Vagina (tissue), 2 donors: ENCODE results near the gene CASTOR2. TPM values are rescaled to one million over a fixed set of nuclear protein-coding genes. Genes with fewer than 3 reads are reported as not detected.

Source experiments
- DNase-seq, 2 donors: peaks; one replicate each; pipeline ENCODE4 v3.0.0-alpha.2; 2017; ENCODE audit errors: extremely low spot score in 2 of 2
- H3K27ac ChIP-seq: fragments of 200-600 bp; sonication (generic); one replicate; pipeline ENCODE4 v1.5.1; 2019
- H3K27me3 ChIP-seq: fragments of 200-600 bp; sonication (generic); one replicate; pipeline ENCODE4 v1.5.1; 2019
- H3K36me3 ChIP-seq, 2 donors: fragments of 200-600 bp; sonication (generic); one replicate each; pipeline ENCODE4 v1.5.1; 2017 to 2019
- H3K4me1 ChIP-seq: fragments of 200-600 bp; sonication (generic); one replicate; pipeline ENCODE4 v1.5.1; 2019
- H3K4me3 ChIP-seq, 2 donors: fragments of 200-600 bp; sonication (generic); 1 replicate in 1 of 2; 2 replicates in 1 of 2; pipeline ENCODE4 v1.5.1; 2016 to 2019
- H3K9me3 ChIP-seq: fragments of 200-600 bp; sonication (generic); one replicate; pipeline ENCODE4 v1.5.1; 2019
- POLR2A ChIP-seq, 2 donors: fragments of 450-650 bp; IDR thresholded peaks; one replicate each; pipeline ENCODE4 v1.6.1; 2017; ENCODE audit warnings: antibody characterized with exemption in 2 of 2, mild to moderate bottlenecking in 2 of 2, moderate library complexity in 2 of 2
- POLR2AphosphoS5 ChIP-seq, 2 donors: sonication (generic); formaldehyde crosslinking; IDR thresholded peaks; one replicate each; pipeline ENCODE4 v1.9.0; 2017; ENCODE audit warnings: antibody characterized with exemption in 2 of 2, mild to moderate bottlenecking in 2 of 2, low read depth in 1 of 2; ENCODE audit not compliant: insufficient read depth in 1 of 2
- intact Hi-C: fragments of 100-400 bp; cut with DNase I; formaldehyde crosslinking; loops from one replicate; pipeline ENCODE4 v1.15.1; 2023
- total RNA-seq: library from RNA; depleted of rRNA; stranded (reverse); fragments of >200 nt; gene quantifications from one replicate; pipeline ENCODE4 v1.2.3, GENCODE V29; 2016
- TF ChIP-seq, protein P1 (sequence below), 3 experiments: fragments of 450-650 bp in 2 of 3; fragments of 200-600 bp in 1 of 3; sonication (generic) in 1 of 3; IDR thresholded peaks; one replicate each; pipeline ENCODE4 v1.5.1; 2017 to 2019; ENCODE audit warnings: antibody characterized with exemption in 3 of 3, mild to moderate bottlenecking in 2 of 3, moderate library complexity in 2 of 3

Gene CASTOR2
- total RNA-seq, 1 donor from 2014 or later, result 40.0 TPM

DNA sequence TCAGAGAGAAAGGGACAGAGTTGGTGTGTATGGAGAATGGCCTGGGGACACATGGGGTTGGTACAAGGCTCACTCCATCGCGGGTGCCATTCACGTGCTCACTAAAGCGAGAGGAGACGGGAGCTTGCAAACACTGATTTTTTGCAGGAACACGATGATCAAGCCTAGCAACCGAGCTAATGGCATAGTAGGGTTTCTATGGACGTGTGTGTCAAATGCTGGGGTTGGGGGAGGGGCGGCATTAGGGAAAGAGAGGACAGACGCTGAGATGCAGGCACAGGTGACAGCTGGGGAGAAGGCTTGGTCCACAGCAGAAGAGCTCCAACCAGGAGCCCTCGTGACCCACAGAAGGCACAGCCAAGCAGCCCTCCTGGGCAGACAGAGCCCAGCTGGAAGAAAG, 75.2 kb downstream of the CASTOR2 start:
- no peak overlapping the region for H3K27ac ChIP-seq
- intact Hi-C loops, result no loop called here
- TF ChIP-seq, protein P1, sequence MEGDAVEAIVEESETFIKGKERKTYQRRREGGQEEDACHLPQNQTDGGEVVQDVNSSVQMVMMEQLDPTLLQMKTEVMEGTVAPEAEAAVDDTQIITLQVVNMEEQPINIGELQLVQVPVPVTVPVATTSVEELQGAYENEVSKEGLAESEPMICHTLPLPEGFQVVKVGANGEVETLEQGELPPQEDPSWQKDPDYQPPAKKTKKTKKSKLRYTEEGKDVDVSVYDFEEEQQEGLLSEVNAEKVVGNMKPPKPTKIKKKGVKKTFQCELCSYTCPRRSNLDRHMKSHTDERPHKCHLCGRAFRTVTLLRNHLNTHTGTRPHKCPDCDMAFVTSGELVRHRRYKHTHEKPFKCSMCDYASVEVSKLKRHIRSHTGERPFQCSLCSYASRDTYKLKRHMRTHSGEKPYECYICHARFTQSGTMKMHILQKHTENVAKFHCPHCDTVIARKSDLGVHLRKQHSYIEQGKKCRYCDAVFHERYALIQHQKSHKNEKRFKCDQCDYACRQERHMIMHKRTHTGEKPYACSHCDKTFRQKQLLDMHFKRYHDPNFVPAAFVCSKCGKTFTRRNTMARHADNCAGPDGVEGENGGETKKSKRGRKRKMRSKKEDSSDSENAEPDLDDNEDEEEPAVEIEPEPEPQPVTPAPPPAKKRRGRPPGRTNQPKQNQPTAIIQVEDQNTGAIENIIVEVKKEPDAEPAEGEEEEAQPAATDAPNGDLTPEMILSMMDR (IDR thresholded peaks at IDR 0.05), result no peak
- TF ChIP-seq POLR2A (IDR thresholded peaks at IDR 0.05), result no peak
- TF ChIP-seq POLR2AphosphoS5 (IDR thresholded peaks at IDR 0.05; ENCODE audit: insufficient read depth in 1 of 2, low read depth in 1 of 2), result no peak

GRCh38 chr7:75040512-75040911, 76.0 kb downstream of the CASTOR2 start:
- Histone ChIP-seq H3K36me3 (no peaks in the 10 kb centered on the region), H3K27me3 (no peaks in the 10 kb centered on the region), H3K27ac (no peak overlapping the region), H3K4me1 (peaks cover 27% of the 10 kb centered on the region), H3K4me3 (no peak overlapping the region), H3K9me3 (no peaks in the 10 kb centered on the region)
- no peak for TF ChIP-seq POLR2A (IDR thresholded peaks at IDR 0.05)
- TF ChIP-seq POLR2AphosphoS5 (IDR thresholded peaks at IDR 0.05; ENCODE audit: insufficient read depth in 1 of 2, low read depth in 1 of 2), result no peak
- TF ChIP-seq, protein P1 (IDR thresholded peaks at IDR 0.05), result no peak
- intact Hi-C loops, result no loop called here
- no peak for DNase-seq

More for the DNA sequence above, 75.2 kb downstream of the CASTOR2 start:
- Histone ChIP-seq H3K4me1 (peaks cover 27% of the 10 kb centered on the region), H3K4me3 (no peak overlapping the region), H3K36me3 (no peaks in the 10 kb centered on the region), H3K9me3 (no peaks in the 10 kb centered on the region), H3K27me3 (no peaks in the 10 kb centered on the region)
- no peak for DNase-seq

GRCh38 chr7:75042286-75042685, 77.8 kb downstream of the CASTOR2 start:
- Histone ChIP-seq H3K27me3 (no peaks in the 10 kb centered on the region), H3K4me3 (no peak overlapping the region), H3K36me3 (no peaks in the 10 kb centered on the region), H3K4me1 (peaks cover 31% of the 10 kb centered on the region), H3K9me3 (no peaks in the 10 kb centered on the region), H3K27ac (peak overlapping the region; percentile 72)
- DNase-seq, result no peak
- TF ChIP-seq POLR2A (IDR thresholded peaks at IDR 0.05), result no peak
- TF ChIP-seq, protein P1 (IDR thresholded peaks at IDR 0.05), result no peak
- no peak for TF ChIP-seq POLR2AphosphoS5 (IDR thresholded peaks at IDR 0.05; ENCODE audit: insufficient read depth in 1 of 2, low read depth in 1 of 2)
- intact Hi-C loops, result no loop called here

DNA sequence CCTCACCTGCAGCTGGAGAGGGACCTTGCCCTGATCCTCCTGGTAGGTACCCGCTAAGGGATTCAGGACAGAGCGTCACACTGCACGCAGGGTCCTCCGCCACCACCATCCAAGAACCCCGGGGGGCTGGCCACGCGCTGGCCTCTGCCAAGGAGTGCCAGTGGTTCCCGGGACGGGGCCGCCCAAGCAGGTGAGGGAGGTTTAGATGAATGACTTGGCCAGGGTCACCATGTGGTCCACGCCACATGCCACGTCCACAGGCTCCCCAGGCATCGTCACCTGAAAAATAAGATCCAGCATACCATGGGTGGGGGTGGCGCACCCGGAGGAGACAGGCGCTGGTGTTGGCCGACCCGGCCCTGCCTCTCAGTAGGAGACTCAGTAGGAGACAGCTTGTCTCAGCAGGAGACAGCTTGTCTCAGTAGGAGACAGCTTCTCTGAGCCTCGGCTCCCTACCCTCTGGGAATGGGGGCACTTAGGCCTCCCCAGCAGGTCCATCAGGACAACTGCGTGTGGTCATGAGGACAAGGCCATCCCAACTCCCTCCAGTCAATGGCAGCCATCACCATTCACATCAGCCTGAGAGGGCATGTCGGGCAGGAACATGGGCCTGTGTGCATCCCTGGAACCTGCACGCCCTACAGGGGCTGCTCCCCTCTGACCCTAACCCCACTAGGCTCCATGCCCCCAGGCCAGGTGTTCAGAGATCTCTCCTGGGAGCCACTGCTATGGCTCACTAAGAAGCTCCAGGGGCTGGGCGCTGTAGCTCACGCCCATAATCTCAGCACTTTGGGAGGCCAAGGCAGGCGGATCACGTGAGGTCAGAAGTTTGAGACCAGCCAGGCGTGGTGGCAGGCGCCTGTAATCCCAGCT, 78.6 kb downstream of the CASTOR2 start:
- Histone ChIP-seq H3K27me3 (no peaks in the 10 kb centered on the region), H3K4me3 (no peak overlapping the region), H3K27ac (peak overlapping the region; percentile 72), H3K4me1 (peaks cover 31% of the 10 kb centered on the region), H3K9me3 (no peaks in the 10 kb centered on the region), H3K36me3 (no peaks in the 10 kb centered on the region)
- intact Hi-C loops, result no loop called here
- no peak for DNase-seq
- TF ChIP-seq POLR2A (IDR thresholded peaks at IDR 0.05), result no peak
- TF ChIP-seq POLR2AphosphoS5 (IDR thresholded peaks at IDR 0.05; ENCODE audit: insufficient read depth in 1 of 2, low read depth in 1 of 2), result no peak
- TF ChIP-seq, protein P1 (IDR thresholded peaks at IDR 0.05), result no peak

DNA sequence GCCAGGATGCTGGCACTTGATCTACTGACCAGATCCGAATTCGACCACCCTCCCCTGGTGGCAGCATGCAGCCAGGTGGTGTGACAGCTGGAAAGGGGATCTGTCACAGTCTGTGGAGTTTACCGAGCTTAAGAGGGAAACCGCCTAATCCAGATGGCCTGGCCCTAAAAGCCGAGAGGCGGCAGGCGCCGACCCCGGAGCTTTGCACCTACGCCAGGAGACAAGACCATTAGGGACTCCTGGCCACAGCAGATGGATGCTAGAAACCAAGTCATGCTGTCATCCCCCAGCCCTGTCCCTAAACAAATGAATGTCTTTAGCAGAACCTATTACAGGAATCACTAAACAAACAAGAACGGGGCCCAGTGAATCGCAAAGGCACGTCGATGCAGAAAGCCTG, 81.4 kb downstream of the CASTOR2 start:
- Histone ChIP-seq H3K27me3 (no peaks in the 10 kb centered on the region), H3K27ac (no peak overlapping the region), H3K9me3 (no peaks in the 10 kb centered on the region), H3K4me1 (peaks cover 36% of the 10 kb centered on the region), H3K36me3 (peaks cover 0 to 5% of the 10 kb centered on the region in 2 donors), H3K4me3 (no peak overlapping the region)
- DNase-seq, result no peak
- TF ChIP-seq POLR2A (IDR thresholded peaks at IDR 0.05), result no peak
- TF ChIP-seq POLR2AphosphoS5 (IDR thresholded peaks at IDR 0.05; ENCODE audit: insufficient read depth in 1 of 2, low read depth in 1 of 2), result no peak
- TF ChIP-seq, protein P1 (IDR thresholded peaks at IDR 0.05), result no peak
- intact Hi-C loops, result no loop called here
